ENCODE measurements around the gene PPFIA4.
A peak's percentile ranks its signal among the peaks of the same experiment; 100 is the strongest.

PPFIA4 gene

DNA sequence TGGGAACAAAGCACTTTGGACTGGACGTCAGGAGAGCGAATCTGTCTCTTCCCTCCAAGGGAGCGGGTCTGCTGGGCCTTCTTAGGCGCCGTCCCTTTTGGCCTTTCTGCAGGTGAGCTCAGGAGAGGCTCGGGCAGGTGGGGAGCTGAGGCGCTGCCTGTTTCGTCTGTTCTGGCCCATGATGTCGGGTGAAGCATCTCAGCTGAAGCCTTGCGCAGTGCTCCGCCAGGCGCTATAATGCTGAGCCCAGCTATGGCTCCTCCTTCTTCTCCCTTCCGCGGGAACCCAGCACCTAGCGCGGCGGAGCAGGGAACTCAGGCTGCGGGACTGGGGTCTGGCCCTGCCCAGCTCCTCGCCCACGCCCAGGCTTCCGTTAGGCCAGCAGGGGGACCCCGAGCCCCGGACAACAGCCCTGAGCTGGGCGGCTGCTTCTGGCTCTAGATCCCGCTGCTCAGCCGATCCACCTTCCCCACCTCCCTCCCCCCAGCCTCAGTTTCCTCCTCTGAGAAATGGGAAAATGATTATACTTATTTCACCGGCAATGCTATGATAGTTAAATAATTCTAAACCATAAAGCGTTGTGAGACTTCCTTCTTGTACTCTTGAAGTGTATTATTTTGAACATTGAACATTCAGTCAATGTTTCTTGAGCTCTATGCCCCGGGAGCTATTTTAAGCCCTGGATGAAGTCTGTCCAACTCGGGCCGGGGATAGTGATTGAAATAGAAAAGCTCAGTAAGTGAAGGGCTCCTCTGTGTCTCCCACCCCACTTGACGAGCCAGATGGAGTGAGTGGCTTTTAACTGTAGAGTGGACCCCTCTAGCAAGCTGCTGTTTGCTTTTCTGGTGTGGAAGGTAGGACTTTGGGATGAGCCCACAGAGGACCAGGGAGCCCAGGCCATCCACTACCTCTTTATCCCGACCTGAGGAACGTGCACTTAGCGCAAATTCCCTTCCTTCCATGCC, 91.6 kb downstream of the PPFIA4 start:
- H3K27me3 ChIP-seq (ENCODE audit: insufficient read depth, low read depth, severe bottlenecking), result no peaks in the 10 kb centered on the region
- H3K27ac ChIP-seq, result no peak overlapping the region
- TF ChIP-seq, protein P1, sequence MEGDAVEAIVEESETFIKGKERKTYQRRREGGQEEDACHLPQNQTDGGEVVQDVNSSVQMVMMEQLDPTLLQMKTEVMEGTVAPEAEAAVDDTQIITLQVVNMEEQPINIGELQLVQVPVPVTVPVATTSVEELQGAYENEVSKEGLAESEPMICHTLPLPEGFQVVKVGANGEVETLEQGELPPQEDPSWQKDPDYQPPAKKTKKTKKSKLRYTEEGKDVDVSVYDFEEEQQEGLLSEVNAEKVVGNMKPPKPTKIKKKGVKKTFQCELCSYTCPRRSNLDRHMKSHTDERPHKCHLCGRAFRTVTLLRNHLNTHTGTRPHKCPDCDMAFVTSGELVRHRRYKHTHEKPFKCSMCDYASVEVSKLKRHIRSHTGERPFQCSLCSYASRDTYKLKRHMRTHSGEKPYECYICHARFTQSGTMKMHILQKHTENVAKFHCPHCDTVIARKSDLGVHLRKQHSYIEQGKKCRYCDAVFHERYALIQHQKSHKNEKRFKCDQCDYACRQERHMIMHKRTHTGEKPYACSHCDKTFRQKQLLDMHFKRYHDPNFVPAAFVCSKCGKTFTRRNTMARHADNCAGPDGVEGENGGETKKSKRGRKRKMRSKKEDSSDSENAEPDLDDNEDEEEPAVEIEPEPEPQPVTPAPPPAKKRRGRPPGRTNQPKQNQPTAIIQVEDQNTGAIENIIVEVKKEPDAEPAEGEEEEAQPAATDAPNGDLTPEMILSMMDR (IDR thresholded peaks at IDR 0.05; ENCODE audit: low read depth, low read length), result peak; percentile 100
- H3K4me3 ChIP-seq (ENCODE audit: low read depth, low read length), result no peak overlapping the region
- DNase-seq, result peak; percentile 99
- H3K9me3 ChIP-seq (ENCODE audit: severe bottlenecking), result no peaks in the 10 kb centered on the region
- no peaks in the 10 kb centered on the region for H3K36me3 ChIP-seq

GRCh38 chr1:203120325-203121153, 94.2 kb downstream of the PPFIA4 start:
- DNase-seq, result peak; percentile 63
- Histone ChIP-seq H3K27me3 (ENCODE audit: insufficient read depth, low read depth, severe bottlenecking) (no peaks in the 10 kb centered on the region), H3K9me3 (ENCODE audit: severe bottlenecking) (no peaks in the 10 kb centered on the region), H3K36me3 (no peaks in the 10 kb centered on the region), H3K27ac (no peak overlapping the region), H3K4me3 (ENCODE audit: low read depth, low read length) (no peak overlapping the region)
- TF ChIP-seq, protein P1 (IDR thresholded peaks at IDR 0.05; ENCODE audit: low read depth, low read length), result no peak

DNA sequence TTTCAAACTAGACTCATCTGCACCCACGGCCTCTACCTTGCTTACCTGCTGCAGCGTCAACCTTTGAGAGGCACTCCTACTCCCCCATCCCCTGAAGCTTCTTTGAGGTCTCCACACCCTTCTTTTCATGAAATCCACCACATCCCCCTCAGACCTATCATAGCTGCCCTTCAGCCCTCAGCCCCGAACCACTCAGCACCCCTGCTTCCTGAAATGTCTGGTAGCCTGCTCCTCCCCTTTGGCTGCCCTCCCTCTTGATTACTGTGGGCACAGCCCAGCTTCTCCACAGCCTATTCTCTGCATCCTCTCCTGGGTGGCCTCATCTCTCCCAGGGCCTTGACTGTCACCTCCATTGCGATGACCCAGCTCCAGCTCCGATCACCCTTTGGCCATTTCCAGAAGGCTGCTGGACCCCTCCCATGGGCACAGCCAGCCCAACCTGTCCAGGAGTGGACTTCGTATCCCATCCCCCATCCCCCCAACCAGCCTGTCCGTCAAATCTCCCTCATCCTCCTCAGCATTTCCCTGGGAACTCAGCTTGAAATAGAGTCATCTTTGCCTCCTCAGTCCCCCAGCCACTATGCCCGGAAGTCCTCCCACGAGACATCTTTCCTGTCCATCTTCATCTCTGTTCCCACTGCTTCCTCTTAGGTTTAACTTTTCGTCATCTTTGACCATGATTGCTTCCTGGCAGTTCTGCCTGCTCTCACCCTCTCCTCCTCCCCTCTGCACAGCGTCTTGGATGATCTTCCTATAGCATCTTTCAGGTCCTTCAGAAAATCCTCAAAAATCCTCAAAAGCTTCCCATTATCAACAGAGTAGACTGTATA, 95.1 kb downstream of the PPFIA4 start:
- Histone ChIP-seq H3K27me3 (ENCODE audit: insufficient read depth, low read depth, severe bottlenecking) (no peaks in the 10 kb centered on the region), H3K9me3 (ENCODE audit: severe bottlenecking) (no peaks in the 10 kb centered on the region), H3K36me3 (no peaks in the 10 kb centered on the region), H3K4me3 (ENCODE audit: low read depth, low read length) (no peak overlapping the region), H3K27ac (no peak overlapping the region)
- DNase-seq, result peak; percentile 21
- TF ChIP-seq, protein P1 (IDR thresholded peaks at IDR 0.05; ENCODE audit: low read depth, low read length), result no peak

DNA sequence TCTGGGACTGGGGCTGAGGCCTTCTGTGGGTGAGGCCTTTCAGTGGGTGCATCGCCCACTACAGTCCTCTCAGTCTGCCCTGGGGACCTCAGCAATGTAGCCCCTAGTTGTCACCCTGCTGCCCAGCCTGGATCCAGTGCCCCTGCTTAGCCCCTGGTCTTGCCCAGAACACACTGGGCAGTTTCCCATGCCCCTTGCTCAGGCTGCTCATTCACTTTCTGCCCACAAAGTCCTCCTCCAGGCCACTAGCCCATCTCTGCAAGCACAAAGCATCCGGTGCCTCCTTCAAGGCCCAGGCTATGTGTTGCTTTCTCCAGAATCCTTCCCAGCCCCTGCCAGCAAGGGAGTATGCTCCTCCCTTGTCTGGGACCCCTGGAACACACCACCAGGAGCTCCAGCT, 95.9 kb downstream of the PPFIA4 start:
- H3K36me3 ChIP-seq, result no peaks in the 10 kb centered on the region
- no peaks in the 10 kb centered on the region for H3K9me3 ChIP-seq (ENCODE audit: severe bottlenecking)
- peak; percentile 9 for DNase-seq
- no peaks in the 10 kb centered on the region for H3K27me3 ChIP-seq (ENCODE audit: insufficient read depth, low read depth, severe bottlenecking)
- no peak overlapping the region for H3K4me3 ChIP-seq (ENCODE audit: low read depth, low read length)
- TF ChIP-seq, protein P1 (IDR thresholded peaks at IDR 0.05; ENCODE audit: low read depth, low read length), result no peak
- no peak overlapping the region for H3K27ac ChIP-seq

DNA sequence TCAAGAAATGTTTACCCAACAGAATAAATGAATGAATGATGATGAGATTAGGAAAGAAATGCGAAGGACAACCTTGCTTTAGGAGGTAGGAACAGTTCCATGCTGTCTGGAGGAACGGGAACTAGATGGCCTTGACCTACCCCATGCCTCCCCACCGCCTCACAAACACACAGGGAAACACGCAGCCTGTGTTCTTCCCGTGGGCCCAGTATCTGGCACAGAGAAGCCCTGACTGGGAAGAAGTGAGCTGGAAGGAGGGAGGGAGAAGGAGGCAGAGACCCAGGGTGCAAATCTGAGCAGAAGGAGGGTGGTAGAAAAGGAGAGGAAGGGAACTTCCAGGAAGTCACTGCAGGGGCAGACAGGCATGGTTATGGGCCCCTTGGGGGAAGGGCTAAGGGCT, 97.7 kb downstream of the PPFIA4 start:
- TF ChIP-seq, protein P1 (IDR thresholded peaks at IDR 0.05; ENCODE audit: low read depth, low read length), result no peak
- no peaks in the 10 kb centered on the region for H3K9me3 ChIP-seq (ENCODE audit: severe bottlenecking)
- DNase-seq, result peak; percentile 11
- no peak overlapping the region for H3K27ac ChIP-seq
- H3K27me3 ChIP-seq (ENCODE audit: insufficient read depth, low read depth, severe bottlenecking), result no peaks in the 10 kb centered on the region
- peaks cover 3% of the 10 kb centered on the region for H3K36me3 ChIP-seq
- no peak overlapping the region for H3K4me3 ChIP-seq (ENCODE audit: low read depth, low read length)
